NCI-H1048 (cell line): ENCODE measurements around the gene TSPAN18.

Experiments
- DNase-seq: peaks from one replicate; lab custom pipeline; 2025; lab: John Stamatoyannopoulos, UW

The TSPAN18 gene

GRCh38 chr11:44957776-44958564 lies 231.2 kb downstream of the TSPAN18 start:
- DNase-seq, result no peak

- no peak for DNase-seq
These were observed 232.3 kb downstream of the TSPAN18 start for GRCh38 chr11:44959064-44959463.

GRCh38 chr11:44960200-44960845 lies 233.6 kb downstream of the TSPAN18 start:
- no peak for DNase-seq

GRCh38 chr11:44962464-44962863 lies 235.7 kb downstream of the TSPAN18 start:
- DNase-seq, result no peak

GRCh38 chr11:44963136-44963535 lies 236.4 kb downstream of the TSPAN18 start:
- no peak for DNase-seq

GRCh38 chr11:44963948-44964347 lies 237.2 kb downstream of the TSPAN18 start:
- DNase-seq, result no peak

- DNase-seq, result no peak
These were observed 237.9 kb downstream of the TSPAN18 start for GRCh38 chr11:44964526-44965209.

GRCh38 chr11:44966694-44967093 lies 239.9 kb downstream of the TSPAN18 start:
- DNase-seq, result no peak

GRCh38 chr11:44967930-44968496 lies 241.3 kb downstream of the TSPAN18 start:
- no peak for DNase-seq

GRCh38 chr11:44968510-44968909 lies 241.7 kb downstream of the TSPAN18 start:
- DNase-seq, result no peak

- DNase-seq, result no peak
These were observed 243.0 kb downstream of the TSPAN18 start for GRCh38 chr11:44969651-44970252.

GRCh38 chr11:44970293-44970692 lies 243.5 kb downstream of the TSPAN18 start:
- no peak for DNase-seq

GRCh38 chr11:44971185-44971584 lies 244.4 kb downstream of the TSPAN18 start:
- DNase-seq, result no peak

GRCh38 chr11:44972746-44973435 lies 246.1 kb downstream of the TSPAN18 start:
- DNase-seq, result no peak

- DNase-seq, result no peak
These were observed 247.1 kb downstream of the TSPAN18 start for GRCh38 chr11:44973632-44974401.

GRCh38 chr11:44974402-44975000 lies 247.7 kb downstream of the TSPAN18 start:
- no peak for DNase-seq

GRCh38 chr11:44976576-44976975 lies 249.8 kb downstream of the TSPAN18 start:
- no peak for DNase-seq

GRCh38 chr11:44977493-44977984 lies 250.8 kb downstream of the TSPAN18 start:
- no peak for DNase-seq

GRCh38 chr11:44978274-44978960 lies 251.7 kb downstream of the TSPAN18 start:
- no peak for DNase-seq

GRCh38 chr11:44978961-44979331 lies 252.2 kb downstream of the TSPAN18 start:
- no peak for DNase-seq
